Fibroblast of skin of scalp (primary cell): Measurements from ENCODE around the gene KISS1R. TPM values are rescaled to one million over a fixed set of nuclear protein-coding genes. Genes with fewer than 3 reads are reported as not detected.
"Not testable (repeated sequence)": the region's sequence is repeated elsewhere in the genome, so short reads cannot be mapped to it uniquely, and the experiment has no call there.

Experiments used
- DNase-seq: peaks from one replicate; pipeline ENCODE4 v3.0.0-alpha.2; 2013
- polyA plus RNA-seq, 2 experiments: library from polyadenylated mRNA; unstranded; fragments of 120-200 nt; gene quantifications; one replicate each; pipeline ENCODE4 v1.2.1, GENCODE V29; 2013; ENCODE audit not compliant: insufficient read length in 2 of 2

KISS1R gene
- not detected for polyA plus RNA-seq (2013, experiment 1 of 2; ENCODE audit: insufficient read length)
- not detected for polyA plus RNA-seq (2013, experiment 2 of 2; ENCODE audit: insufficient read length)

DNA sequence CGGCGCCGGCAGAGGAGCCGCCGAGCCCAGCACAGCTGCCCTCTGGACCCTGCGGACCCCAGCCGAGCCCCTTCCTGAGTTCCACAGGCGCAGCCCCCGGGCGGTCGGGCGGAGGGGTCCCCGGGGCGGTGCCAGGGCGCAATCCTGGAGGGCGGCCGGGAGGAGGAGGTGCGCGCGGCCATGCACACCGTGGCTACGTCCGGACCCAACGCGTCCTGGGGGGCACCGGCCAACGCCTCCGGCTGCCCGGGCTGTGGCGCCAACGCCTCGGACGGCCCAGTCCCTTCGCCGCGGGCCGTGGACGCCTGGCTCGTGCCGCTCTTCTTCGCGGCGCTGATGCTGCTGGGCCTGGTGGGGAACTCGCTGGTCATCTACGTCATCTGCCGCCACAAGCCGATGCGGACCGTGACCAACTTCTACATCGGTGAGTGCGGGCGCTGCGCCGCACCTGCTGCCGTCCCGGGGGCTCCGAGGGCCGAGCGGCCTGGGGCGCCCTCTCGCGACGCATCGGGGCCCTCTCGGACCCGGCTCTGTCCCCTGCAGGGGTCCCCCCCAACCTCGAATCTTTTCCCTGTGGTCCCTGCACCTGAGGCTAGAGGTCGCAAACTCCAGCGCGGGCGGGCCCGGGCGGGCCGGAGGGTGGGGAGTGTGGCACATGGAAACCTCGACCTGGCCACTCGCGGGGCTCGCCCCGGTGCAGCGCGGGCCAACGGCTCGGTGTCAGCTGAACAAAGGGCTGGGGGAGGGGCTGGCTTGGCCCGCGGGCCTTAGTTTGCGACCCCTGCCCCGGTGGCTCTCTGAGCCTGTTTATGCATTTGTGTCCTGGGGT lies at the start of gene KISS1R:
KISS1R (plus strand) TSS at position 11 of the 829 bp plus-strand sequence; CDS start at position 181, 170 bp downstream.
- DNase-seq, result peak; percentile 12

DNA sequence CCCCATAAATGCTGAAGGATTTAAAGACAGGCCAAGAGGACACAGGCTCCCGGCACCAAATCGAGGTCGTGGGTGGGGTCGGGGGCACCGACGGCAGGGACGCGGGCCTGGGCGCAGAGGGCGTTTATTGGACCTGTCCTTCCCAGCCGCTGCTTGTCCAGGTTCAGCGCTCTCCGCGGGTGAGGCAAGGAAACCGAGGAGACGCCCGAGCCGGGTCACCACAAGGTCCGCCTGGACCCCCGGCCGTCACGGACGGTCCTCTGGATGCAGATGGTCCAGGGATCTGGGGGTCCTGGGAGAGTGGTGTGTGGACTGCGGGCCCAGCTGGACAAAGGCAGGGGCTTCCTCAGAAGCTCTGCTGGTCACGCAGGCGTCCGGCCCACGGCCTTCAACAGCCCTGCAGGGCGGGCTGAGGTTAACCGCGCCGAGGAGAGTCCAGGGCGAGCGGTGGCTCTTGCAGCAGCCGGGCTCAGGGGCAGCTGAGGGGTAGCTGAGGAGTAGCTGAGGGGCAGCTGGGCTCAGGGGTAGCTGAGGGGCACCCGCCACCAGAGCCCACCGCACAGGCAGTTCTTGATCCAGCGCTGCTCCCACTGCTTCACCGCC lies 49.2 kb upstream of the KISS1R start:
- no peak for DNase-seq

DNA sequence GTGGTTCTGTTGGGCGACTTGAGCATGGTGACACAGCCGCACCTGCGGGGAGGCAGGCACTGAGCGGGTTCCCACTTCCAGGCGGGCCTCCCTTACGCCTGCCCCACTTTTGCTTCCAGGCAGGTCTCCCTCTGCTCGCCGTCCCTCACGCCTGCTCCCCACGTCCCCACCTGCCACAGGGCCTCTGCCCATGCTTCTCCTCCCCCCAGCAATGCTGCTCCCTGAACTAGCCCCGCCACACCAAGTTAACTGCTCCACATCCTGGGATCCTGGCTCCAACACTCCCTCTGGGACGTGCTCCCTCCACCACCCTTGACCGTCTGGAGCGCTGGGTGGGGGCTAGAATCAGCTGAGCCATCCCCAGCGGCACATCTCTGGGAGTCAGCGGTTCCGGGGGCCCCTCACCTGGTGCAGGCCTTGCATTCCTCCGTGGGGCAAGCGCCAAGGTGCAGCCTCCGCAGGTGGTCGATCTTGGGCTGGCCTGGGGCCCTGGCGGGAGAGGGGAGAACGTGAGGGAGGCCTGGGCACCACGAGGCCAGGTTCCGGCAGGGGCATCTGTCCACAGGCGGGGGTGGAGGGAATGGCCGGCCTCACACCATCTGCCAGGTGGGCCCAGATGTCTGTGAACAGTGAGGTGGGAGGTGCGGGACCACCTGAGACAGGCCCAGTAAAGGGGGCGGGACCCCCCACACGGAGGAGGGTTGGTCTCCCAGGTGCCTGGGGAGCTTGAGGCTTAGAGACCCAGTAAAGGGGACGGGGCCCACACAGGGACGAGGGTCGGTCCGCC lies 48.5 kb upstream of the KISS1R start:
- no peak for DNase-seq

DNA sequence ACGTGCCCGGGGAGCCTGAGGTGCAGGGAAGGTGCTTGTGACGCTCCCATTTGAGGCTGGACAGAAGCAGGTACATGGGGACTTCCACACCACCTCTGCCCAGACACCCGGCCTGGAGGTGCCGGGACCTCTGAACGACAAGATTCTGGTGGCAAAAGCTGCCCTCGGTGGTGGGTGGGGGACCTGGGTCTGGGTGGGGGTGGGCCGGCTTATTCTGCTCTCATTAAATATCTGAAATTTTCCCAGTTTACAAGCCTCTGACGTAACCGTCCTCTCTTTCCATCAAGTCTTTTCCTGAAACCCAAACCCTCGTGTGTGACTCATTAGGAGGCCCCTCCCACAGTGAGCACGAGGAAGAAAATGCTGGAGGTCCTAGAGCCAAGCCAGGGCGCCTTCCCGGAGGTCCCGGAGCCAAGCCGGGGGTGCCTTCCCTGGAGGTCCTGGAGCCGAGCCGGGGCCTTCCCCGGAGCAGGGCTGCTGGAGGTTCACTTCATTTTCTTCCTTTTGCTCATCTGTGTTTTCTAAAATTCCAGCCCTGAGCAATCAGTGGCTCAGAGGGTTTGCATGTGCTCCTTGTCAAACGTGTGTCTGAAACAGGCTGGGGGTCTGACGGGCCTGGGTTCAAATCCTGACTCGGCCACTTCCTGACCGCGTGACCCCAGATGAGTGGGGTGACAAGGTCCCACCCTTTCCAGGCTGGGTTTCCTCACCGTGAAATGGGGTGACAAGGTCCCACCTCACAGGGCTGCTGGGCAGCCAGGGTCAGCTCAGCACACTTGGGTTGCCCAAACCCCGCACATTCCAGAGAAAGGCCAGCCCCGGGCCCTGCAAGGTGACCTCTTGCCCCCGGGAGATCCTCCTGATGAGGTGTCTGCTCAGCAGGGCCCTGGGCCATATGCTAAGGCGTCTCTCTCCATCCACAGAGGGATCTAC lies 47.6 kb upstream of the KISS1R start:
- DNase-seq, result peak; percentile 98

DNA sequence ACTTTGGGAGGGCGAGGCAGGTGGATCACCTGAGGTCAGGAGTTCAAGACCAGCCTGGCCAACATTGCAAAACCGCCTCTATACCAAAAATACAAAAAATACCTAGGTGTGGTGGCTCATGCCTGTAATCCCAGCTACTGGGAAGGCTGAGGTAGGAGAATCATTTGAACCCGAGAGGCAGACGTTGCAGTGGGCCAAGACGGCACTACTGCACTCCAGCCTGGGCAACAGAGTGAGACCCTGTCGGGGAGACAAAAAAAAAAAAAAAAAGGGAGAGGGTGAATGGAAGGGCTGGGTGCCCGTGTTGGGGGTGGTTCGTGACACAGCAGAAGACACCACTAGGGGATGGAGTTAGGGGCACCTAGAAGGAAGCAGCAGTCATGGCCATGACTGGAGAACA lies 46.8 kb upstream of the KISS1R start:
- DNase-seq, result no peak

DNA sequence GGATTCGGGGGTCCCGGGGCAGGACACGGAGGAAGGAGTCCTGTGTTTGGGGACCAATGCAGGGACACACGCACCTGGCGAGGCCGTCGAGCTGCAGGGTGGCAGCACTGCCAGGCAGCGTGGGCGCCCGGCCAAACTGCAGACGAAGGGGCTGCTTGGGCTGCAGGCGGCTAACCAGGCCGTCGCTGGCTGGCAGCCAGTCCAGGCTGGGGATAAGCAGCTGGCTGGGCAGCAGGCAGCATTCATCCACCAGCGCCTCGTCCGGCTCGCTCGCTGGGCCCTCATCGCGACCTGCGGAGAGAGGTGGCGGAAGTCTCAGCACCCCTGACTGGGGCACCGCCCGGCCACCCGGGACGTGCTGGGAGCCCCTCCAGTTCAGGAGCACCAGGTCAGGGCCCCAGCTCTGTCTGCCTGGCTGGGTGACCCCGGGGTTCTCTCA lies 46.2 kb upstream of the KISS1R start:
- no peak for DNase-seq

DNA sequence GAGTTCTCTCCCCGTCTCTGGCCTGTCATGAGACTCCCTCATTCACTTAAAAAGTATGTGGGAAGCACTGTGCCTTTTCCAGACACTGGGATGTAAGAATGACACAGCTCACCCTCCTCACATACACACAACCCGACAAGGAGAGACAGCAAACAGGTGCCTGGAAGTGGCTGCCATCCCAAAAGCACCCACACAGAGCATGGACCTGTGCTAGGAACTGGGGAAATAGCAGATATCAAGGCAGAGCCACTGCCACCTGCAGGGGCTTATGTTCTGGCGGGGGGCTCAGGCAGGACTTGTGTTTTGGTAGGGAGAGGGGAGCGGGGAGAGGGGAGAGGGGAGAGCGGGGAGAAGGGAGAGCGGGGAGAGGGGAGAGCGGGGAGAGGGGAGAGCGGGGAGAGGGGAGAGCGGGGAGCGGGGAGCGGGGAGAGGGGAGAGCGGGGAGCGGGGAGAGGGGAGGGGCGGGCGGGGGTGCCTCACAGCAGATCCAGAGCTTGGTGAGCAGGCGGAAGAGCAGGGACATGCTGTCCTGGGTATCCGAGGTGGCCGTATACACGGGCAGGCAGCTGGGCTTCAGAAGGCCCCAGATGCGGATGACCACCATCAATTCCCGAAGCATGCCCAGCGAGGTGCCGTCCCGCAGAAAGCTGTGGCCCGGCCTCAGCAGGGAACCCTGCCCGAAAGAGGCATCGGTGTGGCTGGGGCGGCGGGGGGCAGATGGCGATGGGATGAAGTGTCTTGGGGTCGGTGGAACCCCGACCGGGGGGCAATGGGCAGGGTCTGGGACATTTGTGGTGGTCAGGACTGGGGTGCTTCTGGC lies 45.5 kb upstream of the KISS1R start:
- no peak for DNase-seq

DNA sequence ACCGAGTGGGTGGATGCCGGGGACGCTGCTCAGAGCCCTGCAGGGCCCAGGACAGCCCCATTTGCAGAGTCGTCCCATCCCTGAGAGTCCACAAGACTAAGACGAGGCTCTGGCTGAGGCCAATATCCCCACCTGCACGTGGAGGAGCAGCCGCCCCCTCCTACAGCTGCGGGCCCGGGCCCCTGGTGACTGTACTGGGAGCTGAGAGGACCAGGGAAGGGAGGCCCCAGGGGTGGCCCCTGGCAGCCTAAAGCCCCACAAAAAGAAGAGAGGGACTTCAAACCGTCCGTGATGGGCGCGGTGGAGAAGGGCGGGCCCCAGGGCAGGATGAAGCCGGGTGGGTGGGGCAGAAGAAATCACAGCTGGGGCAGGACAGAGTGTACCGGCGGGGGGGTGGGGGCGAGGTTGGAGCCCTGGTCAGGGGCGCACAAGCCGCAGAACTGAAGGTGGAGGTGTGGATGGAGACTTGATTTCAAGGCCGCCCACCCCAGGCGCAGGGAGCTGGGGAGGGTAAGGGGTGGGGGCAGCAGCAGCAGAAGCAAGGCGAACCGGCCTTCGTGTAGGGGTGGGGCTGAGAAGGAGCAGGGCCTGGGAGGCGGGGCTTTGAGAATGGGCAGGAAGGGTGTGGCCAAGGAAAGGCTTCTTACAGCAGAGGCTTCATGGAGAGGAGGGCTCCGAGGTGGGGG lies 44.7 kb upstream of the KISS1R start:
- peak; percentile 84 for DNase-seq

DNA sequence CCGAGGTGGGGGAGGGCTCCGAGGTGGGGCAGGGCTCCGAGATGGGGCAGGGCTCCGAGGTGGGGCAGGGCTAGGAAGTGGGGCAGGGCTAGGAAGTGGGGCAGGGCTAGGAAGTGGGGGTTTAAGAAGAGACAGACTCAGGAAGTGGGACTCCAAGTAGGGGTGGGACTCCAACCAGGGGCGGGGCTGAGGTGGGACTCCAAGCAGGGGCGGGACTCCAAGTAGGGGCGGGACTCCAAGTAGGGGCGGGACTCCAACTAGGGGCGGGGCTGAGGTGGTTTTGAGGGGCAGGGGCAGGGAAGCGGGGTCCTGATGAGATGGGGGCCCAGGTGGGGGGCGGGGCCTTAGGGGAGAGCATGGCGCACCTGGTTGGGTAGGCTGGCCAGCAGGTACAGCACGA lies 44.0 kb upstream of the KISS1R start:
- peak; percentile 77 for DNase-seq

DNA sequence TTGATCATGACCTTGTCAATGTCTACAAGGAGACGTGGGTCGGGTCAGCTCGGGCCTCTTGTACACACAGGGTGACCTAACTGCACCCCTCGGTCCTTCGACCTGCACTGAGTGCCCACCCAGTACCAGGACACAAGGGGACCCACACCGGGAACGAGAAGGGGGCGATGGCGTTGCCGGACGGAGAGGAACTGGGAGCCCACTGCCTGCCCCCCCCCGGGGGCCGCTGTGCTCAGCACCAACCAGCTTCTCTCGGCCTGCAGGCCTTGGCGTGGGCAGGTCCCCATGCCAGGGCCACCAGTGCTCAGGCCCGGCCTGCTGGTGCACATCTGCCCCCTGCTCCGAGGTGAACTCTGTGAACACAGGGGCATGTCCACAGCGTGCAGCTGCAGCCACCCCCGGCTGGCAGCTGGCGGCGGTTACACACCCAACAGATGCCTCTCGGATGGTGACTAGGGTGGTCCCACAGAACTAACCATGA lies 43.5 kb upstream of the KISS1R start:
- DNase-seq, result no peak

DNA sequence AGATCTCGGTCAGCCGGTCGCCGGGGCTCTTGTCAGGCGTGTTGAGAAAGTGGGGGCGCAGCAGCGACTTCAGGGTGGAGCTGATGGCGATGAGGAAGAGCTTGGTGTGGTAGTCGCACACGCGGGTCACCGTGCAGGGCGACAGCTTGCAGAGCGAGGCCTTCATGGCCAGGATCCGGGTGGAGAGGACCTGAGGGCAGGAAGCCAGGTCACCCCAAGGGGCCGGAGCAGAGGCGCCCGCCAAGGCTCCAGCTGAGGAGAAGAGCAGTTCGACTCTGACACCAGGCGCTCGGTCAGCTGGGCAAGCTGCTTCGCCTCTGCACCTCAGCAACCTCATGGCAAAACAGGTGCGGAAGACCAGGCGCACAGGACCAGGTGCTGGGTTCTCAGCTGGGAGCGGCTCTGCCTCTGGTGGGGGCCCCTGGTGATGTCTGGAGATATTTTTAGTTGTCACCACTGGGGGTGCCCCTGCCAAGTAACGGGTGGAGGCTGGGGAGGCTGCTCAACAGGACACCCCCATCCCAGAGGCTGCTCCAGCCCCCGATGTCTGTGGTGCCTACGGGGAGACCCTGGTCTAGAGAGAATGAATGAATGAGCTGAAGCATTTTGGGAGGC lies 41.8 kb upstream of the KISS1R start:
- DNase-seq, result no peak

DNA sequence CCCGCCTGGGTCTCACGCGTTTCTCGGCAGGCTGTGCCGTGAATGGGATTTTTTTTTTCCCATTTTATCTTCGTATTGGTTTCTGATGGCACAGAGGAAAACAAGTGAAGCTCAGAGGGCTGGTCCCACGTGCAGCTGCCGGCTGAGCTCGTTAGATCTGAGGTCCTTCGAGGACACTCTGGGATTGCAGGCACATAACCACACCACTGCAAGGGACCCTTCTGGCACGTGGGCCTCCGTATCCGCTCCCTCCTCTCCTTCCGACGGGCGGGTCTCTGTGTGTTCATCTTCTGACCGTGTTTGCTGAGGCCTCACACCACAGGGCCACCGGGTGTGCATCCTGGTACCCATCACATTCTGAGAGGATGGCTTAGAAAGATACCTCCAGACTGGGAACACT lies 41.0 kb upstream of the KISS1R start:
- DNase-seq, result no peak

DNA sequence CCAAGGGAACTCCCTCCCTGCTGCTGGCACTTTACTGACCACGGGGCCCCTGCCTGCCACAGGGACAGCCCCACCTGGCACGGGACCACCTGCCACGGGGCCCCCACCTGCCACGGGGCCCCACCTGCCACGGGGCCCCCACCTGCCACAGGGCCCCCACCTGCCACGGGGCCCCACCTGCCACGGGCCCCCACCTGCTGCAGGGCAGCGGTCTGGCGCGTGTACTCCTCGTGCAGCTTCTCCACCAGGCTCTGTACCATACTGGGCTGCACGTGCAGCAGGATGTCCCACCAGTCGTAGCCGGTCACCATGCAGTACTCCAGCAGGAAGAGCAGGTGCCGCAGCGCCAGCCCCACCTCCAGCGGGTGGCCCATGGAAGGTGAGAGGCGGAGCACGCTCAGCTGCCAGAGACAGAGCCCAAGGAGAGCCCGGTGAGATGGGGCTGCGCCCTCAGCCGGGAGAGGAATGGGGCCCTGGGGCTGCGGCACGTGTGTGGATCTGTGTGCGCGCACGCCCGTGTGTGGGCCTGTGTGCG lies 40.3 kb upstream of the KISS1R start:
- no peak for DNase-seq

DNA sequence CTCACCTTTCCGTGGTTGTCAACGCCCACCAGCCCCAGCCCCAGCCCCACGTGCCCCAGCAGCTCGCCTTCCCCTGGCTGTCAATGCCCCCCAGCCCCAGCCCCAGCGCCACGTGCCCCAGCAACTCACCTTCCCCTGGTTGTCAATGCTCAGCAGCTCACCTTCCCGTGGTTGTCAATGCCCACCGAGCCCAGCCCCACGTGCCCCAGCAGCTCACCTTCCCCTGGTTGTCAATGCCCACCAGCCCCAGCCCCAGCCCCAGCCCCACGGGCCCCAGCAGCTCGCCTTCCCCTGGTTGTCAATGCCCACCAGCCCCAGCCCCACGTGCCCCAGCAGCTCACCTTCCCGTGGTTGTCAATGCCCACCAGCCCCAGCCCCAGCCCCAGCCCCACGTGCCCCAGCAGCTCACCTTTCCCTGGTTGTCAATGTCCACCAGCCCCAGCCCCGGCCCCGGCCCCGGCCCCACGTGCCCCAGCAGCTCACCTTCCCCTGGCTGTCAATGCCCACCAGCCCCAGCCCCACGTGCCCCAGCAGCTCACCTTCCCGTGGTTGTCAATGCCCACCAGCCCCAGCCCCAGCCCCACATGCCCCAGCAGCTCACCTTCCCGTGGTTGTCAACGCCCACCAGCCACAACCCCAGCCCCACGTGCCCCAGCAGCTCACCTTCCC lies 39.0 kb upstream of the KISS1R start:
- not testable (repeated sequence) for DNase-seq

DNA sequence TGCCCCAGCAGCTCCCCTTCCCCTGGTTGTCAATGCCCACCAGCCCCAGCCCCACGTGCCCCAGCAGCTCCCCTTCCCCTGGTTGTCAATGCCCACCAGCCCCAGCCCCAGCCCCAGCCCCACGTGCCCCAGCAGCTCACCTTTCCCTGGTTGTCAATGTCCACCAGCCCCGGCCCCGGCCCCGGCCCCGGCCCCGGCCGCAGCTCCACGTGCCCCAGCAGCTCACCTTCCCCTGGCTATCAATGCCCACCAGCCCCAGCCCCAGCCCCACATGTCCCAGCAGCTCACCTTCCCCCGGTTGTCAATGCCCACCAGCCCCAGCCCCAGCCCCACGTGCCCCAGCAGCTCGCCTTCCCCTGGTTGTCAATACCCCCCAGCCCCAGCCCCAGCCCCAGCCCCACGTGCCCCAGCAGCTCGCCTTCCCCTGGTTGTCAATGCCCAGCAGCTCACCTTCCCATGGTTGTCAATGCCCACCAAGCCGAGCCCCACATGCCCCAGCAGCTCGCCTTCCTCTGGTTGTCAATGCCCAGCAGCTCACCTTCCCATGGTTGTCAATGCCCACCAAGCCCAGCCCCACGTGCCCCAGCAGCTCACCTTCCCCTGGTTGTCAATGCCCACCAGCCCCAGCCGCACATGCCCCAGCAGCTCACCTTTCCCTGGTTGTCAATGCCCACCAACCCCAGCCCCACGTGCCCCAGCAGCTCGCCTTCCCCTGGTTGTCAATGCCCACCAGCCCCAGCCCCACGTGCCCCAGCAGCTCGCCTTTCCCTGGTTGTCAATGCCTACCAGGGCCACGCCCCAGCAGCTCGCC lies 38.2 kb upstream of the KISS1R start:
- DNase-seq, result not testable (repeated sequence)

DNA sequence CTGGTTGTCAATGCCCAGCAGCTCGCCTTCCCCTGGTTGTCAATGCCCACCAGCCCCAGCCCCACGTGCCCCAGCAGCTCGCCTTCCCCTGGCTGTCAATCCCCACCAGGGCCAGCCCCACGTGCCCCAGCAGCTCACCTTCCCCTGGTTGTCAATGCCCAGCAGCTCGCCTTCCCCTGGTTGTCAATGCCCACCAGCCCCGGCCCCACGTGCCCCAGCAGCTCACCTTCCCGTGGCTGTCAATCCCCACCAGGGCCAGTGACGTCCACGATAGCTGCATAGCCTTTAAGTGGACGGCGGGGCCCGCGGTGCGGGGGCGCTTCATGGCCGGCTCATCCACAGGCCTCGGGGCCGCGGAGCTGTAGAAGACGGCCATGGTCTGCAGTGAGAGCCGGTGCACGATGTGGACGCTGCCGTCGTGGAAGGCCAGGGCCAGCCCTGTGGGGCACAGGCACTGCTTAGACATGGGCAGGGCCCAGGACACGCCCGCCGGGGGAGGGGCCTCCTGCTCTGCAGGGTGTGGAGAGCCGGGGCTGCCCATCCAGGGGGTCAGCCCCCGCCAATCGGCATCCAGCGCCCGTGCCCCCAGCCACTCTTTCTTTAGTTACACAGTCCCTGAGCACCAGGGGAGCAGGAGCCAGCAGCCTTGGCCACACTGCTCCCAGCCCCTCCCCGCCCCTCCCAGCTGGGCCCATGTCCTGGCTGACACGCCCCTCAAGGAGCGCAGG lies 37.3 kb upstream of the KISS1R start:
- DNase-seq, result no peak

DNA sequence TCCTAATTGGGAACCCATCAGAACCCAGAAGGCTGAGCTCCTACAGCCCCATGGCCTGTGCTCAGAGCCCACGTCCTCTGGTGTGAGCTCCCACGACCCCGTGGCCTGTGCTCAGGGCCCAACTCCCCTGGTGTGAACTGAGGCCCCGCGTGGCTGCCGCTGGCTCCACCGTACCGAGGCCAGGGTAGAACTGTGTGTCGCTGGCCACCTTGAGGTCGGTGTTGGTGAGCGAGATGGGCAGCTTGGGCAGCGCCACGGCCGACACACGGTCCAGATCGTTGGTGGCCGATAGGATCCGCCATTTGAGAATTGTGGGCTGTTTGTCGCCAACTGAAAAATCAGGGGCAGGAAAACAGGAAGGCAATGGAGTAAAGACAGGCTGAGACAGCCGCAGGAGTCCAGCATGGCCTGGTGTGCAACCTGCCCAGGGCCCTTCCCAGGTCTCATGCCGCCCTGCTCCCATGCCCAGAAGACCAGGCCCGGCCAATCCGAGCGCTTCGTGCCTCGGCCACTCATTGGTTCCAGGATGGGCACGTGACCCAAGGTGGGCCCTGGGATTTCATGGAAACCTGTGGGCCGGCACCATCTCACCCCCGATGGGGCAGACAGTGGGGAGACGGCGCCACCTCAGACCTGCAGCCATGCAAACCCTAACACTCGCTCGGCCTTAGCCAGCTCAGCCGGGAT lies 35.6 kb upstream of the KISS1R start:
- DNase-seq, result no peak
